Osteocyte (in vitro differentiated cells): ENCODE data around the gene SGK1. TPM values are rescaled to one million over a fixed set of nuclear protein-coding genes. Genes with fewer than 3 reads are reported as not detected.
"Not testable (repeated sequence)": the region's sequence is repeated elsewhere in the genome, so short reads cannot be mapped to it uniquely, and the experiment has no call there.

ENCODE experiments used
- DNase-seq: peaks from one replicate; pipeline ENCODE4 v3.0.0; 2021; ENCODE audit warnings: mixed read lengths; ENCODE audit not compliant: unreplicated experiment; ENCODE audit errors: extremely low spot score
- H3K27ac Mint-ChIP-seq: one replicate; pipeline ENCODE4 v1.8.0; 2021; ENCODE audit warnings: mild to moderate bottlenecking, mixed read lengths; ENCODE audit not compliant: unreplicated experiment
- H3K27me3 Mint-ChIP-seq: one replicate; pipeline ENCODE4 v1.8.0; 2021; ENCODE audit warnings: mixed read lengths; ENCODE audit not compliant: unreplicated experiment
- H3K36me3 Mint-ChIP-seq: one replicate; pipeline ENCODE4 v1.8.0; 2021; ENCODE audit warnings: mixed read lengths; ENCODE audit not compliant: unreplicated experiment
- H3K4me1 Mint-ChIP-seq: one replicate; pipeline ENCODE4 v1.8.0; 2021; ENCODE audit warnings: mixed read lengths; ENCODE audit not compliant: unreplicated experiment
- H3K4me3 Mint-ChIP-seq: one replicate; pipeline ENCODE4 v1.8.0; 2021; ENCODE audit warnings: mild to moderate bottlenecking, moderate library complexity, mixed read lengths; ENCODE audit not compliant: unreplicated experiment
- H3K9me3 Mint-ChIP-seq: one replicate; pipeline ENCODE4 v1.8.0; 2021; ENCODE audit warnings: mixed read lengths; ENCODE audit not compliant: unreplicated experiment
- total RNA-seq: library from RNA; stranded (reverse); gene quantifications from 2 replicates; pipeline ENCODE4 v1.2.1, GENCODE V29; 2021
- TF ChIP-seq, protein P1 (sequence below): fragments of 200-600 bp; sonication (generic); IDR thresholded peaks from 2 replicates; pipeline ENCODE4 v1.5.0; 2021; ENCODE audit warnings: antibody characterized with exemption, mild to moderate bottlenecking, moderate library complexity

SGK1 gene
- total RNA-seq, 1 donor from 2014 or later, result 448 TPM

DNA sequence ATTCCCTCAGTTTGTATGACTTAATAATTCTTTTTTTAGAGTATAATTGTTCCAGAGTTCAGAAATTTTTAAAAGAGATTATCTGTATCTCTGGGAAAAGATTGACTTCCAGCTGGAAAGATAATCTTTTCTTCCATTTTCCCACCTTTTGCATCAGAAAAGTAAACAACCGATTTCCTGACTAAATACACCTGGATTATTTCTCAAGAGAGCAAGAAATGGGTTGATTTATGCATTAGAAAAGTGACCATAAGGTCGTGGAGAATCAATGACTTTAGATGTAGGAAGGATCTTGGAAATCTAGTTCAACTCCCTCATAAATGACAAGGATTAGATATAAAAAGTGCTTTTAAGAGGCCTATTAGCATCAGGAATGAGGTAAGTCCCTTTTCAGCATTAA, 79.9 kb downstream of the SGK1 start:
- Mint-ChIP-seq H3K36me3 (no peaks in the 10 kb centered on the region), H3K9me3 (no peaks in the 10 kb centered on the region), H3K27ac (no peak overlapping the region), H3K4me1 (peaks cover 8% of the 10 kb centered on the region), H3K4me3 (no peak overlapping the region), H3K27me3 (no peaks in the 10 kb centered on the region)
- no peak for DNase-seq
- TF ChIP-seq, protein P1, sequence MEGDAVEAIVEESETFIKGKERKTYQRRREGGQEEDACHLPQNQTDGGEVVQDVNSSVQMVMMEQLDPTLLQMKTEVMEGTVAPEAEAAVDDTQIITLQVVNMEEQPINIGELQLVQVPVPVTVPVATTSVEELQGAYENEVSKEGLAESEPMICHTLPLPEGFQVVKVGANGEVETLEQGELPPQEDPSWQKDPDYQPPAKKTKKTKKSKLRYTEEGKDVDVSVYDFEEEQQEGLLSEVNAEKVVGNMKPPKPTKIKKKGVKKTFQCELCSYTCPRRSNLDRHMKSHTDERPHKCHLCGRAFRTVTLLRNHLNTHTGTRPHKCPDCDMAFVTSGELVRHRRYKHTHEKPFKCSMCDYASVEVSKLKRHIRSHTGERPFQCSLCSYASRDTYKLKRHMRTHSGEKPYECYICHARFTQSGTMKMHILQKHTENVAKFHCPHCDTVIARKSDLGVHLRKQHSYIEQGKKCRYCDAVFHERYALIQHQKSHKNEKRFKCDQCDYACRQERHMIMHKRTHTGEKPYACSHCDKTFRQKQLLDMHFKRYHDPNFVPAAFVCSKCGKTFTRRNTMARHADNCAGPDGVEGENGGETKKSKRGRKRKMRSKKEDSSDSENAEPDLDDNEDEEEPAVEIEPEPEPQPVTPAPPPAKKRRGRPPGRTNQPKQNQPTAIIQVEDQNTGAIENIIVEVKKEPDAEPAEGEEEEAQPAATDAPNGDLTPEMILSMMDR, result no peak

DNA sequence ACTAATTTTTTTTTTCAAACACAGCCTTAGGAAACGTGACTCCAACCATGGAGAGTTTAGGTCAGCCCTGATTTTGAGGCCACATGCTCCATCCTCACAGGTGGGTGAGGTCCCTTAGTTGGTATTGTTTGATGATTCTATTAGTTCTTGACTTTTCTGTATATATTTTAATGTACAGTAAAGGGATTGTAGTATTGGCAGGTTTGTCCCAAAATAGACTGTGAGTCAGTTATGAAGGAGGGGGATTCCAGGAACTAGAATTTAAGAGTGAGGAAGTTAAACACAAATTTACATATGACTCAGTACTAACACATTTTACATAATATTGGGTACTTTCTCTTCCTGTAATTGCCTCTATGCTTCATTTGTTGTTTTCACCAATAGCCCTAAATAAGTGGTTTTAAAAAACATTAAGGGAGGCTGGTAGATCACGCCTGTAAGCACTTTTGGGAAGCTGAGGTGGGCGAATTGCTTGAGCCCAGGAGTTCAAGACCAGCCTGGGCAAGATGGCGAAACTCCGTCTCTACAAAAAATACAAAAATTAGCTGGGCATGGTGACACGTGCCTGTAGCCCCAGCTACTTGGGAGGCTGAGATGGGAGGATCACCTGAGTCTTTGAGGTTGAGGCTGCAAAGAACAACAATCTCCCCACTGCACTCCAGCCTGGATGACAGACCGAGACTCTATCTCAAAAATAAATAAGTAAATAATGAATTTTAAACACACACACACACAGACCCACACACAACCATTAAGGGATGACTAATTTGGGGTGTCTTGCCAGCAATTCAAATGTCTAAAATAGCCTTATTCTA, 81.8 kb downstream of the SGK1 start:
- no peak overlapping the region for H3K4me3 Mint-ChIP-seq
- DNase-seq, result no peak

DNA sequence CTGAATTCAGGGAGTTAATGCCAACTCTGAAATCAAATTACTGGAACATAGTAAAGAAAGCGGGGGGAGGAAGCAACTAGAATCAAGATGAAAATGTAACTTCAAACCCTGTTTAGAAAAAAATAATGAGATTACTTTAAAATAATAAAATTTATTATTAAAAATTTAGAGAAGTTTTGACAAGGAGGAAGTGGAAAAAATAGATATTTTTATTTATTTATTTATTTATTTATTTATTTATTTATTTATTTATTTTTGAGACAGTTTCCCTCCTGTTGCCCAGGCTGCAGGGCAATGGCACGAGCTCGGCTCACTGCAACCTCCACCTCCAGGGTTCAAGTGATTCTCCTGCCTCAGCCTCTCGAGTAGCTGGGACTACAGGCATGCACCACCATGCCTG, 82.6 kb downstream of the SGK1 start:
- H3K27ac Mint-ChIP-seq, H3K27me3 Mint-ChIP-seq, H3K9me3 Mint-ChIP-seq, DNase-seq, H3K4me3 Mint-ChIP-seq, H3K36me3 Mint-ChIP-seq, H3K4me1 Mint-ChIP-seq: not testable (repeated sequence)

More for the DNA sequence above, 81.8 kb downstream of the SGK1 start:
- TF ChIP-seq, protein P1, result no peak
- H3K36me3 Mint-ChIP-seq, result no peaks in the 10 kb centered on the region
- no peak overlapping the region for H3K27ac Mint-ChIP-seq
- no peaks in the 10 kb centered on the region for H3K27me3 Mint-ChIP-seq
- peaks cover 8% of the 10 kb centered on the region for H3K4me1 Mint-ChIP-seq
- no peaks in the 10 kb centered on the region for H3K9me3 Mint-ChIP-seq

DNA sequence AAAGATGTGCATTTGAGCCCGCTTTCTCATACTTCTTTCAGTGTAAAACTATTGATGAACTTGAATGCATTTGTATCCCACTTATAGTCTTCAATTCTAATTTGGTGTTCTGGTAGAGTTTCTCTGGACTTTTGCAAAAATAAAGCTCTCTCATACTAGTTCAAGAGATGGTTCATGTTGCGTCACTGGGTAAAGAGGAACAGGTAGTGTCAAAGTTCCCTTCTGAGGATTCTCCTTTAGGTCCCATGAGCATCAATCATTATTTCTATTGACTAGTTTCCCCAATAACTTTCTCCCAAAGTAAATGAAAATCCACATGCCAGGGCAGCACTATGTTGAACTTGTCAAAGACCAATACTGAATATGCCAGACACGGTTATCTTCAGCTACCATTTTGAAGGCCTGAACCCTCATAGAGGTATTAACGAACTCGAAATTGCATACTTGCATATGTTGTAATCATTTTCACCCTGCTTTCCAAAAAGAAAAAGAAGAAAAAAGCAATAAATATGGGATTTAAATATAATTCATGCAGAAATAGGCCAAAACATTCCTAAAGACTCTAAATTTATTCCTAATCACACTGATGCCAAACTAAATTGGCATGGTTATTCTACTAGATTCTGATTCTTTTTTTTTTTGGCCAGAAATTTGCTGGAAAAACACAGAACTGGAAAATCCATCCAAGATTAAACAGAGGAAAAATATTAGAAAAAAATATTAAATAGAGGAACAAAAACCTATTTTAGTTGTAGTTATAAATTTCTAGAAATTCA, 84.5 kb downstream of the SGK1 start:
- Mint-ChIP-seq H3K36me3 (no peaks in the 10 kb centered on the region), H3K27me3 (no peaks in the 10 kb centered on the region), H3K4me3 (no peak overlapping the region), H3K4me1 (peaks cover 5% of the 10 kb centered on the region), H3K27ac (no peak overlapping the region), H3K9me3 (no peaks in the 10 kb centered on the region)
- TF ChIP-seq, protein P1, result no peak
- no peak for DNase-seq

DNA sequence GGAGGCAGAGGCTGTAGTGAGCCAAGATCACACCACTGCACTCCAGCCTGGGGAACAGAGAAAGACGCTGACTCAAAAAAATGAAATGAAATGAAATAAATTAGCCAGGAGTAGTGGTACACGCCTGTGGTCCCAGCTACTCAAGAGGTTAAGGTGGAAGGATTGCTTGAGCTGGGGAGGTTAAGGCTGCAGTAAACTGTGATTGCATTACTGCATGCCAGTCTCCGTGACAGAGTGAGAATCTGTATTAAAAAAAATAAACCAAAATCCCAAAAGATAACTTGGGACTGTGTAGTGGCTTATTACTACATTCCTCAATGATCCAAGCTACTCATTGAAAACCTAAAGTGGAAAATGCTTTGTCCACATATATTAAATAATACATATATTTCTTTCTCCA, 87.0 kb downstream of the SGK1 start:
- peaks cover 3% of the 10 kb centered on the region for H3K4me1 Mint-ChIP-seq
- H3K36me3 Mint-ChIP-seq, result no peaks in the 10 kb centered on the region
- DNase-seq, result no peak
- no peak overlapping the region for H3K27ac Mint-ChIP-seq
- no peak overlapping the region for H3K4me3 Mint-ChIP-seq
- no peaks in the 10 kb centered on the region for H3K9me3 Mint-ChIP-seq
- TF ChIP-seq, protein P1, result no peak
- H3K27me3 Mint-ChIP-seq, result no peaks in the 10 kb centered on the region
